Gastroesophageal sphincter (tissue), 3 donors: ENCODE data around the gene SH3PXD2A.
A peak's percentile ranks its signal among the peaks of the same experiment; 100 is the strongest.

Experiments
- EP300 ChIP-seq: sonication (generic); formaldehyde crosslinking; IDR thresholded peaks from one replicate; pipeline ENCODE4 v1.6.1; 2017; ENCODE audit warnings: antibody characterized with exemption, mild to moderate bottlenecking
- POLR2AphosphoS5 ChIP-seq: sonication (generic); formaldehyde crosslinking; IDR thresholded peaks from one replicate; pipeline ENCODE4 v1.6.1; 2017; ENCODE audit warnings: antibody characterized with exemption
- TF ChIP-seq, protein P1 (sequence below), 4 experiments: fragments of 200-600 bp in 2 of 4; fragments of 450-650 bp in 2 of 4; sonication (generic) in 1 of 4; IDR thresholded peaks; one replicate each; pipeline ENCODE4 v1.5.1; 2017 to 2019; ENCODE audit warnings: antibody characterized with exemption in 4 of 4, mild to moderate bottlenecking in 2 of 4, moderate library complexity in 2 of 4

DNA sequence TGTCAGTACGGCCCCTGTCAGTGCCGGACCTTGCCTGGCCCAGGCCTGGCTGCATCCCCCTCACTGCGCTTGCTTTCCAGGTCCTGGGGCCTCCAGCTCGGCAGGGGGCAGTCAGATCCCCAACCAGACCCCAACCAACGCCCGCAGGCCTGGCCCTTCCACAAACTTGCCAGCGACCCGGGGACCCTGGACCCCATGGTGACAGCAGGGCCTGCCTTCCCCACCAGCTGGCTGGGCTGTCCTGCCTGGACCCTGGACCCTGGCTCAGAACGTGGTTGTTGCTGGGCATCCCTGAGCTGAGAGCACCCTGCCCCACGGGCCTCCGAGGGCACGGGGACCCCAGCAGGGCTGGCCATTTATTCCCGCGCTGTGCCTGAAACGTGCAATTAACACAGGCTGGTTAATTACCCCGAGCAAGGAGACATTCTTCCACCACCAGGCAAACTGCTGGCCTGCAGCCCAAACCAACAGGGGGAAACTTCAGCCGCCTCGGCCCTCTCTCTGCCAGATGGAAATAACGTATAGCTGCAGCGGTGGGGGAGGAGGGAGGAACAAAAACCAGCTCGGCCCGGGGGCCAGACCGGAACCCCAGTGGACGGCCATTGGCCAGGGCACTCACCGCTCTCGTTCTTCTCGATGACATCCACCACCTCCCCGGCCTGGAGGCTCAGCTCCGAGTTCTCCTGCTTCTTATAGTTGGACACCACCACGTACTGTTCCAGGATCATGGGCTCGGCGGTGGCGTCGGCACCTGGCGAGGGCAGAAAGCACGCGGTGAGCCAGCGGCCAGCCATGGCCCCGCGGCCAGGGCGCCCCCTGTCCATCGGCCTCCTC, 194.8 kb downstream of the SH3PXD2A start:
- TF ChIP-seq, protein P1, sequence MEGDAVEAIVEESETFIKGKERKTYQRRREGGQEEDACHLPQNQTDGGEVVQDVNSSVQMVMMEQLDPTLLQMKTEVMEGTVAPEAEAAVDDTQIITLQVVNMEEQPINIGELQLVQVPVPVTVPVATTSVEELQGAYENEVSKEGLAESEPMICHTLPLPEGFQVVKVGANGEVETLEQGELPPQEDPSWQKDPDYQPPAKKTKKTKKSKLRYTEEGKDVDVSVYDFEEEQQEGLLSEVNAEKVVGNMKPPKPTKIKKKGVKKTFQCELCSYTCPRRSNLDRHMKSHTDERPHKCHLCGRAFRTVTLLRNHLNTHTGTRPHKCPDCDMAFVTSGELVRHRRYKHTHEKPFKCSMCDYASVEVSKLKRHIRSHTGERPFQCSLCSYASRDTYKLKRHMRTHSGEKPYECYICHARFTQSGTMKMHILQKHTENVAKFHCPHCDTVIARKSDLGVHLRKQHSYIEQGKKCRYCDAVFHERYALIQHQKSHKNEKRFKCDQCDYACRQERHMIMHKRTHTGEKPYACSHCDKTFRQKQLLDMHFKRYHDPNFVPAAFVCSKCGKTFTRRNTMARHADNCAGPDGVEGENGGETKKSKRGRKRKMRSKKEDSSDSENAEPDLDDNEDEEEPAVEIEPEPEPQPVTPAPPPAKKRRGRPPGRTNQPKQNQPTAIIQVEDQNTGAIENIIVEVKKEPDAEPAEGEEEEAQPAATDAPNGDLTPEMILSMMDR (IDR thresholded peaks at IDR 0.05) = peak in 1 of 4 experiments; percentile 7
- no peak for TF ChIP-seq POLR2AphosphoS5
- TF ChIP-seq EP300 = no peak
